NAMALWA (cell line): ENCODE results near the gene CPEB3.
"Not testable (repeated sequence)": the region's sequence is repeated elsewhere in the genome, so short reads cannot be mapped to it uniquely, and the experiment has no call there.

Source experiments
- DNase-seq: peaks from one replicate; pipeline ENCODE4 v3.0.0-alpha.2; 2015; ENCODE audit warnings: low spot score

Gene CPEB3

DNA sequence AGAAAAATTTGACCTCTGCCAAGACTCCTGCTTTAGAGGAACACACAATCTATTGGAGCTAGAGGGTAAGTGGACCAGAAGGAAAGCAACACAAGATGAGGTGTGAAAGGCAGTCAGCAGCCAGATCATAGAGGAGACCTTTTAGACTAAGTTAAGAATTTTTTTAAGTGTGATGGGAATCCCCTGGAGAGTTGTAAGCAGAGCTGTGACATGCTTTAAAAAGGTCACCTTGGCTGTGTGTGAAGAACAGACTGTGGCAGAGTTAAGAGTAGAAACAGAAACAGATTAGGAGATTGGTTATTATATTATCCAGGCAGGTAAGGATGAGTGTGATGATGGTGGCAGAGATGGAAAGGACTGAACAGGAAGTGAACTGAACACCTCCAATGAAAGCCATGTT lies 23.5 kb downstream of the CPEB3 start:
- DNase-seq, result peak; percentile 9

DNA sequence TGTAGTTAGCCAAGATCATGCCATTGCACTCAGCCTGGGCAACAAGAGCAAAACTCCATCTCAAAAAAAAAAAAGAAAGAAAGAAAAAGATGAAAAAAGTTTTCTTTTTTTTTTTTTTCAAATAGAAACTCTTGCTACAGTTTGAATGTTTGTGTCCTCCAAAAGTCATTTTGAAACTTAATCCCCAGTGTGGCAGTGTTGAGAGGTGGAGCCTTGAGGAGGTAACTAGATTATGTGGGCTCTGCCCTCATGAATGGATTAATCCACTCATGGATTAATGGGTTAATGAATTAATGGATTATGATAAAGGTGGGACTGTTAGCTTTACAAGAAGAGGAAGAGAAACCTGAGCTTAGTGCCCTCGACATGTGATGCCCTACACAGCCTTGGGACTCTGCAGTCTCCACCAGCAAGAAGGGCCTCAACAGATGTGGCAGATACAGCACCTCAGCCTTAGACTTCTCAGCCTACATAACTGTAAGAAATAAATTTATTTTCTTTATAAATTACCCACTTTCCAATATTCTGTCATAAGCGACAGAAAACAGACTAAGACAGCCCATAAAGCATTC lies 25.1 kb downstream of the CPEB3 start:
- peak; percentile 22 for DNase-seq

- no peak for DNase-seq
Measured at GRCh38 chr10:92264249-92264648, 26.6 kb downstream of the CPEB3 start.

GRCh38 chr10:92263396-92263795 lies 27.5 kb downstream of the CPEB3 start:
- no peak for DNase-seq

DNA sequence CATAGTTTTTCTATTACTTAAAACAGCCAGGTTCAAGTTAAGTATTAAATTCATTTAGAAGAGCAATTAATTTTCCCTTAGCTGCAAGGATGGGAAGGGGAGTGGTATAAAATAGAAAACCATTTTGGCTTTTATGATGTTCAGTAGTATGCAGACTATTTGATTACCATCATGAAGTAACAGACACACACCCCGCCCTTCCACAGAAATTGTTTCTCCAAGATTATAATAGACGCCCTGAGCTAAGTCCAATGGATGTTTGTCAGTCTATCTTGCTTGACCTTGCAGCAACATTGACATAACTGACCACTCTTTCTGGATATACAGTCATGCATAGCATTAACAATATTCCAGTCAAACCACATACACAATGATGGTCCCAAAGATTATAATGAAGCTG lies 42.3 kb downstream of the CPEB3 start:
- no peak for DNase-seq

- no peak for DNase-seq
Measured at GRCh38 chr10:92244796-92245195, 46.1 kb downstream of the CPEB3 start.

DNA sequence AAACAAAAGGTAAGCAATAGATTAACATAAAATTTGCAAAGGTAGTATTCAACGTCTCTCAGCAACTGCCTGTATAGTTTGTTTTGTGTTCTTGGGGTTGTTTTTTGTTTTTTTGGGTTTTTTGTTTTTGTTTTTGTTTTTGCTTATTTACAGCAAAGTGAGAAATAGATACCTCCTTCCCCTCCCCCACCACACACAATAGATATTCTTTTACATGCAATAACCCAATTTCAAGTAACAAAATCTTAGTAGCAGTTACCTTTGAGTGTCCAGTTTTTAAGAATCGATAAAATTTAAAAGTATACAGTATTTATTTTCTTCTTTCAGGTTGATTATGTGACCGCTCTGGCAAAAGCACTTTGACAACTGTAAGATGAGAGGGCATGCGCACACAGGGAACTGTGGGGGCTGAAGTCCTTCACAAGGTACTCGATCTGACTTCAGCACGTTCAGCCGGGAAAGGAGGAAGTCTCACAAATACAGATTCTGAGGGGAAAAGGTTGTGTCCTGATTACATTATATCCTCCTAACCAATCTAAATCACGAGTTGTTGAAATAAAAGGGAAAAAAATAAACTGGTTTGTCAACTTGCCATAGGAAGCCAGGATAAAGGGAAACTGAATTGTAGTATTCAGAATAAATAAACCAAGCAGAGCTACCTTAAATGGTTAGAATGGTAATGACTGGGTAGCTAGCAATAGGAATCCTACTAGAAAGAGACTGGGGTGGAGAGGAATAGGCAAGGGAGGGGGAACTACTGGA lies 47.8 kb downstream of the CPEB3 start:
- DNase-seq, result peak; percentile 72

DNA sequence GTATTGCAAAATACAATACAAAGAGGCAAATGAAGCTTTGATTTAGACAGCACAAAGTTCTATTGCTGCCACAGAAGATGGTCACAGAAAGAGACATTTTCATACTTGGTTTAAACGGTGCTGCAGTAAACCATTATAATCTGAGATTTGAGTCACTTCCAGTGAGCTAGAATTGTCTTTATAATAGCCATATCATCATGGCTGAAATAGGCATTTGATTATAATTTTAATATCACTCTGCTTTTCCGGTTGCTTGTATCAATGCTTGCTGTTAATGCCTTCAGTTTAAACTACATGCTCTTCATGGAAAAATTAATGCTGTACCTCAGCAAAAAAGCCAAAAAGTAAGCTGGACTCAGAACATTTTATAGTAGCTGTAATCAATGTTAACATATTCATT lies 48.5 kb downstream of the CPEB3 start:
- DNase-seq, result no peak

DNA sequence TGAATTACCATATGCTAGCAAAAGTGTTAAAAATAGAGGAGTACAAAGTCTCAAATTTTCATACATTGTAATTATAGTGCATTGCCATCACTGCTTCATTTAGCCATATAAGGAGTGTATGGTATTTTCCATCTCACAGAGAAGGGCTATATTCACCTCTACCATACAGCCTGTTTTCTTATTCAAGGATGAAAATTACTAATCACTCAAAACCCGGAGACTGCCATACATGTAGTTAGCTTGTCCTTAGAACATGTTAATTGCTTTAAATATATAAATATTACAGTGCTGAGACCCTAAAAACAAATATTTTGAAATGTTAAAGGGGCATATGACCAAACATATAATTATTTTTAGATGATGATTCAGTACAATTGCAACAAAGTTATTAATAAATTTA lies 49.4 kb downstream of the CPEB3 start:
- DNase-seq, result no peak

DNA sequence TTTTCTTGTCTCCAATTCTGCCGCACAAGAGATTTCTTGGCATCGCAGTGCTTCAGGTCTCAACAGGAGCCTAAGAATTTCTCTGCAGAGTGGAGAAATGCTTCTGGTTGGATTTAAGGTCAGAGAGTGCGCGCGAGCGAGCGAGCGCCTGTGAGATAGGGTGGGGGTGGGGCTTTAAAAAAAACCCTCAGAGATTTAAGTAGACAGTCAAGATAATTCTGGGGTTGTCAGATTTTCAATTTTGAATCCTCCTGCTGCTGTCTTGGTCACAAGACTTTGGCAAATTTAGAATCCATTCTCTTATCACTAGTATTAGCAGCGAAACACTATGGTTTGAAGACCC lies 49.7 kb downstream of the CPEB3 start:
- DNase-seq, result peak; percentile 64

DNA sequence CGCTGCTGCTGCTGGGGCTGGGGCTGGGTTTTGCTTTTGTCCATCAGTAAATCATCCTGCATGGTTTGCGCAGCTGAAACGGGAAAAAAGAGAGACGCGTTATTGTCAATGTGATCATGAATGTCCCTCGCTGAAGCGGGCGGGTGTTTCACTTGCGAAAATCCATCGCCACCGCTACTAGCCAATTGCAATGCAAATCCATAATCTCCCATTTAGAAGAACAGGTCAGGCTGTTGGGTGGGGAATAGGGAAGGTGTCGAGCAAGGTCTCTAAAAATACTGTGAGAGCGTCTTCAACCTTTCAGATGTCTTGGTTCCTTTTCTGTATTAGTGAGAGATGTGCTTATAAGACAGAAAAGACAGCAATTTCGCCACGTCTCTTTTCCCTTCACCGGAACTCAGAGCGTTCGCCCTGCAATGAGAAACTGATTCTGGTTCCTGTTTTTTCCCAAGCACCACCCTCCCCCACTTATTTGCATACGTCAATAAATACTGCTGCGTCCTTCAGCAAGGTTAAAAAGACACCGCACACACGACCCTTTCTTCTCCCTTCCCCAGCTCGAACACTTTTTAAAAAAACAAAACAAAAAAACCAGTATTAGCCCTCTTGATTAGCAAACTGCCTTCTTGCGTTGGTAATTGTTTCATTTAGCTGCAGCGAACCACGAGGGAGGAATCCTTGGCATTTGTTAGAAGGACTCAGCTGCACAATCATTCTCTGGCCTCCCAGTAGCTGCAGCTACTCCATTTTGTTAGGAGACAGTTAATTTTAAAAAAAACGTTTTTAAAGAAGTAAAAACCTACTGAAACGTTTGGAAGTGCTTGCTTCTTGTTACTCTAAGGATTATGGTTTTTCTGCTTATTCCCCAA lies 50.4 kb downstream of the CPEB3 start:
- DNase-seq, result peak; percentile 91

DNA sequence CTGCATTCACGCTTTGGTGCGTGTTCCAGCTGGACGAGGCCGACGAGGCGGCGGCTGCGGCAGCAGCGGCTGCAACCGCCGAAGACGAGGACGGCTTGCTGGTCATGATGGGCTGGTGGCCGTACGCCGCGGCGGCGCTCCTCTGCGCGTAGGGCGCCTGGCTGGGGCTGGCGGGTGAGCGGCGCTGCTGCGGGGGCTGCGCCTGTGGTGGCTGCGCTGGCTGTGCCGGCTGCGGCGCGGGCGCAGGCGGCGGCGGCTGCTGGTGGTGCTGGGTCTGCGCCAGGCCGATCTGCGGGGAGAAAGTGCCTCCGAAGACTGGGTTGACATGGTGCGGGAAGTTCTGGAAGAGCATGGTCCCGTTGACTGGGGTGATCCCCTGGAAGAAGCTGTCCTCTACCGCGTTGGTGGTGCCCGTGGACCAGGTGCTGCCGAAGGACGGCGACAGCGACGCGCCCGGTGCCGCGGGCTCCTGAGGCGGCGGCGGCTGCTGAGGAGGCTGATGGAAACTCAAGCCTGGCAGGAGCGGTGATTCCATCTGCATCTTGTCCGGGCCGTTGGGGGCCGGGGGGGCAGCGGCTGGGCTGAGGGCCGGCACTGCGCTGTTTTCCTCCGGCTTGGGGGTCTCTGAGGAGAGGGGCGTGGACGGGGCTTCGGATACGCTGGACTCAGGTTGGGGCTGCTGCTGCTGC lies 51.1 kb downstream of the CPEB3 start:
- DNase-seq, result no peak

DNA sequence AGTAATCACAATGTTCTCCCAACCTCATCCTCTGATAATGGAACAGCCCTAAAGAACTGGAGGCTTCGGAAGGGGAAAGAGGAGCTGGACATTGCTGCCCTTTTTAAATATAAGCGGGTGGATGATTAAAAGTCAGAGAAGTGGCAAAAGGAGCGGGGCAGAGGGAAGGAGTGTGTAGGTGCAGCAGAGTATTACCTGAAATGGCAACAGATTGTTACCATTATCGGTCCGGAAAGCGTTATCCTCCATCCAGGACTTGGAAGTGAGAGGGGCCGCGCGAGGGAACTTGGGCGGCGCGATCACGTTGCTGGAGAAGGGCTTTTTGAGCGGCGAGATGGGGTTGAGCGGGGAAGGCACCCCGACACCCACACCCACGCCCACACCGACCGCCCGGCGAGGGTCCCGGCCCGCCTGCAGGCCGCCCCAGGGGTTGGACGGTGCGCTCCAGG lies 51.7 kb downstream of the CPEB3 start:
- DNase-seq, result no peak

GRCh38 chr10:92238586-92239098 lies 52.2 kb downstream of the CPEB3 start:
- no peak for DNase-seq

DNA sequence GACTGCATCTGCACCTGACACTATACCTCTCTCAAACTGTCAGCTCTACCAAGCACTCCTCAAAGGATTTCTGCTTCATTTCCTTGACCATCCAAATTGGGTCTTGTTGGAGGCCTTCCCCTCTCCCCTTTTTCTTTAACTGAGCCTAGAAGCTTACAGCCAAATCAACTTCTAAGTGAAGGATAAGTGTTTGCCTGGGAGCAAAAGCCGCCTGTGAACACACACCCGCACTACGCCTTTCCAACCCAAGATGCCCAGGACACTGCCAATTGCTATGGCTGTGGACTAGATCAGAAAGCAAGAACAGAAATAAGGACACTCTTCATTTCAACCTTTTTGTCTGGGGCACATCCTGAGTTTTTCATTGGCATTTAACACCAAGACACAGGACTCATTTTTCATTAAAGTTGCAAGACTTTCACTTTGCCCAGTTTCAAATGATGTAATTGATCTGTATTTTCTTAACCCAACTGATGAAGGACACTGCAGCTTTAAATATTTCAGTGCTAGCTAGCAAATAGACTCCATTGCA lies 52.8 kb downstream of the CPEB3 start:
- no peak for DNase-seq

GRCh38 chr10:92231196-92231595 lies 59.7 kb downstream of the CPEB3 start:
- no peak for DNase-seq

GRCh38 chr10:92222603-92223262 lies 68.1 kb downstream of the CPEB3 start:
- DNase-seq, result no peak

GRCh38 chr10:92219559-92219958 lies 71.3 kb downstream of the CPEB3 start:
- no peak for DNase-seq

DNA sequence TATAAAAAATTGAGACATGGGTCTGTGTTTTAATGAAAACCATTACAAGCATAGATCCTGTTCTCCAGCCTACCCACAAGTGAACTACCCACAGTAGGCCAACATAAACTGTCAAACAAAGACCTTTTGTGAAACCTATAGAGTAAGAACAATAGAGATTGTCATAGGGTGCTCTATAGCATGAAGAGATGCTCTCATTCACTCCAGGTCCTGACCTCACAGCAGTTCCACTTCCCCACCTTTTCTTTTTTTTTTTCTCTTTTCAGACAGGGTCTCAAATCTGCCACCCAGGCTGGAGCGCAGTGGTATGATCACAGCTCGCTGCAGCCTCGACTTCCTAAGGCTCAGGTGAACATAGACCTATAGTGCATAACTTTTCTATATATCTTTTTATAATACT lies 72.3 kb downstream of the CPEB3 start:
- no peak for DNase-seq

GRCh38 chr10:92216608-92217007 lies 74.3 kb downstream of the CPEB3 start:
- not testable (repeated sequence) for DNase-seq

- DNase-seq, result not testable (repeated sequence)
Measured at GRCh38 chr10:92215222-92215621, 75.7 kb downstream of the CPEB3 start.
